GM10266 (cell line): Measurements from ENCODE around the gene SHISA8.
"Not testable (repeated sequence)": the region's sequence is repeated elsewhere in the genome, so short reads cannot be mapped to it uniquely, and the experiment has no call there.

Experiments
- DNase-seq: peaks from one replicate; pipeline ENCODE4 v3.0.0; 2012; ENCODE audit errors: extremely low spot score
- CTCF ChIP-seq: IDR thresholded peaks from 2 replicates; pipeline ENCODE4 v1.5.1; 2012; ENCODE audit warnings: mild to moderate bottlenecking, low read depth; ENCODE audit not compliant: control insufficient read depth, insufficient read depth; ENCODE audit errors: missing control alignments

Gene SHISA8

GRCh38 chr22:41949297-41949965 lies 34.6 kb upstream of the SHISA8 start:
- TF ChIP-seq CTCF: no peak
- no peak for DNase-seq

GRCh38 chr22:41948928-41949296 lies 34.0 kb upstream of the SHISA8 start:
- not testable (repeated sequence) for DNase-seq

- no peak for DNase-seq
- TF ChIP-seq CTCF: no peak
These were observed 33.3 kb upstream of the SHISA8 start for GRCh38 chr22:41948142-41948541.

- no peak for TF ChIP-seq CTCF
- no peak for DNase-seq
These were observed 32.7 kb upstream of the SHISA8 start for GRCh38 chr22:41947424-41948080.

DNA sequence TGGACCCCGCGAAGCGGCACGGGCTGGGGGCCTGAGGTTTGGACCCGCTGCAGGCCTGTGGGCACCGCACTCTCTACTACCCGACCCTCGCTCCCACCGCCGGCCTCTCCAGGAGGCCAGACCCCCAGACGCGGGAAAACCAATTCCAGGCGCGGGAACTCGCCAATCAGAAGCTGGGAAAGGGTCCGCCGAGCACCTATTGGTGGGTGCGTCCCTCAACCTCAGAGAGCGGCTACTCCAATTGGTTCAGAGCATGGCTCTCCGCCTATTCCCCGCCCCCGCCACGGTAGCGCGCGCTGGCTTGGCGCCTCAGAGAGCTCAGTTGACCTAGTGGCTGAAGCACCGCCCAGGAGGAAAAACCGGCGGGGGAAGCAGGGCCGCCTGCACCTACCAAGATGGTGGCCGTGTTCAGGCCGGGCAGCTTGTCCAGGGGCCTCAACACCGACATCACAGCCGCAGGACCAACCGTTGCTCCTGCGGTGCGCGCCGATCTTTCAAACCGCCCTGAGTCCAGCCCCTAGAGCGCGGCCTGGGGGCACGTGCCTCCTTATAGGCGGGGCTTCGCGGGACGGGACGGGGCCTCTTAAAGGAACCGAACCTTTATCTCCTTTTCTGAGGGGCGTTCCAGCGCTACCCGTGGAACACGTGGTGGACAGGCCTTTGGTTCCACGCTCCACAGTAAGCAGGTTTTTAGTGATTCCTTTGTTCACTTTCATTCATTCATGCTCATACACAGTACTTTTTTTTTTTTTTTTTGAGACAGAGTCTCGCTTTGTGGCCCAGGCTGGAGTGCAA lies 32.0 kb upstream of the SHISA8 start, which contains the start of gene CENPM:
CENPM (minus strand) TSS at position 524 of the 795 bp plus-strand sequence; CDS start at position 448, 76 bp downstream.
- peak; percentile 84 for DNase-seq
- TF ChIP-seq CTCF: no peak

GRCh38 chr22:41943661-41944209 lies 28.9 kb upstream of the SHISA8 start:
- no peak for DNase-seq
- no peak for TF ChIP-seq CTCF

DNA sequence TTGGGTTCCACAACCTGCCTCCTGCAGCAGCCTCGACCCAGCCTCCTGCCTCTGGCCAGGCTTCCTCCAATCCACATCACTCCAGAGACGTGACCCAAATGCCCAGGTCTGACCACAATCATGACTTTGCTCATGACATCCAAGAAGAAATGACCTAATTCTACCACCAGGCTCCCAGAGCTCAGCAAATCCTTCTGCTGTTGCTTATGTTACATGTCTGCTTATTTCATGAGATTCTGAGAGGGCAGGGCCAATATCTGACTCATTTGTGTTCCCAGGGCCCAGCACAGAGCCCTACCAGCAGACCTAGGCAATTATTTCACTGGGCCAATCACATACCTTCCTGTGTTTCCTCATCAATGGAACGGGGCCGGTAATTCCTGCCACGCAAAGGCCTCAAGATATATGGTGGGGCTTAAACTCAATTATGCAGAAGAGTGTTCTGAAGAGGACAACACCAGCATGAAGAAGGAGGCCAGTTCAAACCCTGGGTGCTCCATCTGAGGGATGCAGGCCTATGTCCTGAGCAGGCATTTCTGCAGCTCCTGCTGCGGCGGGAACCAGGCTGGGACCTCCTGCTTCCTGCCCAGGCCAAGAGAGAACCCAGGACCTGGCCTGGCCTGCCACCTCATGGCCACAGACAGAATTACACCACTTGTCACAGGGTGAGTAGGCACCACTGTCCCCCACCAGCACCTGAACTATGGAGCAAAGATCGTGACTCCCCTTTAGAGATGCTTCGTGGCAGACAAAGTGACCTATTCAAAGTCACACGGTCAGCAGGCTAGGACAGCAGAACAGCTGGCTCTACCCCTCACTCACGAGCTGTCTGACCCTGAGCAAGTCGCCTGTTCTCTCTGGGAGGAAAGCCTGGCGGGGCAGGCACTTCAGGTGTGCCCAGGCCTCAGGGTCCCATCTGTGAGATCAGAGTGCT lies 26.2 kb upstream of the SHISA8 start:
- DNase-seq: peak; percentile 67
- TF ChIP-seq CTCF: peak; percentile 94
